HL-60 (cell line): ENCODE results near the gene SLC35B2.

Source experiments
- CTCF ChIP-seq: IDR thresholded peaks from one replicate; pipeline ENCODE4 v1.5.1; 2011; ENCODE audit warnings: low read length, control low read depth, inconsistent platforms; ENCODE audit not compliant: insufficient read depth
- POLR2AphosphoS5 ChIP-seq: IDR thresholded peaks from 2 replicates; pipeline ENCODE4 v1.6.1; 2012; ENCODE audit warnings: low read depth
- REST ChIP-seq: IDR thresholded peaks from 2 replicates; pipeline ENCODE4 v1.6.1; 2012; ENCODE audit warnings: low read depth; ENCODE audit not compliant: insufficient replicate concordance
- SPI1 ChIP-seq: IDR thresholded peaks from 2 replicates; pipeline ENCODE4 v1.6.1; 2012; ENCODE audit warnings: low read depth, mild to moderate bottlenecking, borderline replicate concordance

- TF ChIP-seq POLR2AphosphoS5, result no peak
- TF ChIP-seq CTCF, result no peak
- peak; percentile 72 for TF ChIP-seq SPI1
- TF ChIP-seq REST, result no peak
These were observed 46.0 kb downstream of the SLC35B2 start for GRCh38 chr6:44211284-44211683.
